Smooth muscle cell (in vitro differentiated cells): ENCODE data around the gene CFAP92. TPM values are rescaled to one million over a fixed set of nuclear protein-coding genes. Genes with fewer than 3 reads are reported as not detected.

Experiments
- DNase-seq: peaks from one replicate; lab custom pipeline; 2025; ENCODE audit not compliant: unreplicated experiment; lab: John Stamatoyannopoulos, UW
- H2AFZ ChIP-seq: fragments of 200-600 bp; sonication (generic); 2 replicates; pipeline ENCODE4 v1.6.0; 2016; ENCODE audit warnings: antibody characterized with exemption, low read depth, mild to moderate bottlenecking
- H3F3A ChIP-seq: fragments of 200-600 bp; sonication (generic); 2 replicates; pipeline ENCODE4 v1.6.0; 2017; ENCODE audit warnings: antibody characterized with exemption, low read depth
- H3K27ac ChIP-seq: fragments of 200-600 bp; sonication (generic); 2 replicates; pipeline ENCODE4 v1.5.1; 2016; ENCODE audit warnings: low read depth, mild to moderate bottlenecking
- H3K27me3 ChIP-seq: fragments of 200-600 bp; sonication (generic); 2 replicates; pipeline ENCODE4 v1.6.1; 2016; ENCODE audit warnings: low read depth, mild to moderate bottlenecking
- H3K36me3 ChIP-seq: fragments of 200-600 bp; sonication (generic); 2 replicates; pipeline ENCODE4 v1.5.1; 2016; ENCODE audit warnings: low read depth
- H3K4me1 ChIP-seq: fragments of 200-600 bp; sonication (generic); 2 replicates; pipeline ENCODE4 v1.5.1; 2016; ENCODE audit warnings: low read depth
- H3K4me2 ChIP-seq: fragments of 200-600 bp; sonication (generic); 2 replicates; pipeline ENCODE4 v1.6.0; 2016; ENCODE audit warnings: mild to moderate bottlenecking
- H3K4me3 ChIP-seq: fragments of 200-600 bp; sonication (generic); 2 replicates; pipeline ENCODE4 v1.5.1; 2016; ENCODE audit warnings: mild to moderate bottlenecking
- H3K79me2 ChIP-seq: fragments of 200-600 bp; sonication (generic); 2 replicates; pipeline ENCODE4 v1.6.0; 2016; ENCODE audit warnings: low read depth, mild to moderate bottlenecking
- H3K9ac ChIP-seq: fragments of 200-600 bp; sonication (generic); 2 replicates; pipeline ENCODE4 v1.6.0; 2016; ENCODE audit warnings: low read depth
- H3K9me3 ChIP-seq: fragments of 200-600 bp; sonication (generic); replicated peaks from 2 replicates; pipeline ENCODE4 v1.5.1; 2016; ENCODE audit warnings: low read depth
- H4K20me1 ChIP-seq: fragments of 200-600 bp; sonication (generic); 2 replicates; pipeline ENCODE4 v1.6.0; 2016; ENCODE audit warnings: low read depth
- CTCF ChIP-seq: fragments of 200-600 bp; sonication (generic); IDR thresholded peaks from 2 replicates; pipeline ENCODE4 v1.5.1; 2017; ENCODE audit warnings: borderline replicate concordance, mild to moderate bottlenecking, antibody characterized with exemption; ENCODE audit not compliant: insufficient read depth, poor library complexity, severe bottlenecking
- WGBS: methylation state at CpG from one replicate; pipeline ENCODE4 v1.1.7; 2016; ENCODE audit warnings: low lambda C conversion rate; 5-methylcytosine and 5-hydroxymethylcytosine counted together
- polyA plus RNA-seq: library from polyadenylated mRNA; unstranded; fragments of >200 nt; fragmentation: Nextera tagmentation; extraction: Ambion mirVana; gene quantifications from 2 replicates; pipeline ENCODE4 v1.2.1, GENCODE V29; 2016
- total RNA-seq: library from RNA; depleted of rRNA; stranded (reverse); fragments of >200 nt; gene quantifications from 2 replicates; pipeline ENCODE4 v1.2.3, GENCODE V29; 2014

Gene CFAP92
- total and polyA plus RNA-seq, 2 experiments from 2014 or later = 0.67 to 0.85 TPM

- WGBS = 93% methylated on average over 12 of the region's 12 CpGs
- Histone ChIP-seq H3K4me2 (no peak overlapping the region), H3K4me3 (no peak overlapping the region), H3K9me3 (no peaks in the 10 kb centered on the region), H4K20me1 (no peaks in the 10 kb centered on the region), H3K9ac (no peak overlapping the region), H3K4me1 (no peaks in the 10 kb centered on the region), H3K36me3 (no peaks in the 10 kb centered on the region), H3F3A (no peaks in the 10 kb centered on the region), H3K27ac (no peak overlapping the region), H2AFZ (no peak overlapping the region), H3K27me3 (no peaks in the 10 kb centered on the region), H3K79me2 (no peaks in the 10 kb centered on the region)
- DNase-seq = no peak
- TF ChIP-seq CTCF = no peak
These were observed 39.9 kb upstream of the CFAP92 start for GRCh38 chr3:129033633-129034321.

- Histone ChIP-seq H2AFZ (no peak overlapping the region), H3K79me2 (no peaks in the 10 kb centered on the region), H3K27ac (no peak overlapping the region), H3K9ac (no peak overlapping the region), H3K4me1 (no peaks in the 10 kb centered on the region), H3K4me2 (no peak overlapping the region), H3K27me3 (no peaks in the 10 kb centered on the region), H3K9me3 (no peaks in the 10 kb centered on the region), H3F3A (no peaks in the 10 kb centered on the region), H4K20me1 (no peaks in the 10 kb centered on the region), H3K36me3 (no peaks in the 10 kb centered on the region), H3K4me3 (no peak overlapping the region)
- no peak for TF ChIP-seq CTCF
- no peak for DNase-seq
- WGBS = 82% methylated on average over 7 of the region's 7 CpGs
These were observed 39.3 kb upstream of the CFAP92 start for GRCh38 chr3:129033151-129033550.

- no peak for TF ChIP-seq CTCF
- H3K9me3 ChIP-seq = no peaks in the 10 kb centered on the region
- no peaks in the 10 kb centered on the region for H4K20me1 ChIP-seq
- no peak overlapping the region for H3K4me2 ChIP-seq
- no peak overlapping the region for H3K27ac ChIP-seq
- no peaks in the 10 kb centered on the region for H3K4me1 ChIP-seq
- no peak for DNase-seq
- H2AFZ ChIP-seq = no peak overlapping the region
- no peaks in the 10 kb centered on the region for H3K79me2 ChIP-seq
- H3K36me3 ChIP-seq = no peaks in the 10 kb centered on the region
- H3K9ac ChIP-seq = no peak overlapping the region
- no peaks in the 10 kb centered on the region for H3F3A ChIP-seq
- no peaks in the 10 kb centered on the region for H3K27me3 ChIP-seq
- WGBS = 90% methylated on average over 14 of the region's 14 CpGs
- H3K4me3 ChIP-seq = no peak overlapping the region
These were observed 38.8 kb upstream of the CFAP92 start for GRCh38 chr3:129032716-129033115.
